Astrocyte of the hippocampus (primary cell): Measurements from ENCODE around the gene ADGRL3.
"Not testable (repeated sequence)": the region's sequence is repeated elsewhere in the genome, so short reads cannot be mapped to it uniquely, and the experiment has no call there.

Source experiments
- DNase-seq: peaks from one replicate; pipeline ENCODE4 v3.0.0; 2011; ENCODE audit warnings: low read depth, low spot score

ADGRL3 gene

GRCh38 chr4:61493041-61493440, 292.9 kb downstream of the ADGRL3 start:
- DNase-seq, result no peak

GRCh38 chr4:61493470-61493869, 293.3 kb downstream of the ADGRL3 start:
- DNase-seq, result no peak

- DNase-seq, result peak; percentile 20
Measured at GRCh38 chr4:61500883-61501282, 300.8 kb downstream of the ADGRL3 start.

DNA sequence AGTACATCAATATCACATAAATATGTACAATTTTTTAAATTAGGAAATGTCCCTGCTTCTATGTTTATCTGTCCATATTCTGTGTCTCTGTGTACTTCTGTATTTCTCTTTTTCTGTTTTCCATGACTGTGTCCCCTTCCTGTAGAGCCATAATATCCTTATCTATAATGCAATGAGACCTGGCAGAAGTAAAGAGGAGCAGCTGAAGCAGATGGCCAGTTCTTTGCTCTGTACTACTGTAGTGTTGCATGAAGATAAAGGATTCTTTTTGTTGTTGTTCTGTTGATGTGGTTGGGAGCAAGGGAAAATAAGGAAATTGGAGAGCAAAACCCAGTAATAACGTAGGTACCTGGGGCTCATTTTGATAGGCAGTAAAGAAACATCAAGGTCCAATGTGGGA, 301.7 kb downstream of the ADGRL3 start:
- no peak for DNase-seq

- peak; percentile 18 for DNase-seq
Measured at GRCh38 chr4:61505773-61506685, 305.9 kb downstream of the ADGRL3 start.

GRCh38 chr4:61507091-61507490, 307.0 kb downstream of the ADGRL3 start:
- peak; percentile 18 for DNase-seq

DNA sequence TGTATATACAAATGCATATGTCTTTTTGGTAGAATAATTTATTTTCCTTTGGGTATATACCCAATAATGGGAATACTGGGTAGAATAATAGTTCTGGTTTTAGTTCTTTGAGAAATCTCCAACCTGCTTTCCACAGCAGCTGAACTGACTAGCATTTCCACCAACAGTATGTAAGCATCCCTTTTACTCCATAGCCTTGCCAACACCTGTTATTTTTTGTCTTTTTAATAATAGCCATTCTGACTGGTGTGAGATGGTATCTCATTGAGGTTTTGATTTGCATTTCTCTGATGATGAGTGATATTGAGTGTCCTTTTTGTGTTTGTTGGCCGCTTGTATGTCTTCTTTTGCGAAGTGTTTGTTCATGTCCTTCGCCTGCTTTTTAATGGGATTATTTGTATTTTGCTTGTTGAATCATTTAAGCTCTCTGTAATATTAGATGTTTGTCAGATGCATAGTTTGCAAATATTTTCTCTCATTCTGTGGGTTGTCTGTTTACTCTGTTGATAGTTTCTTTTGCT, 309.7 kb downstream of the ADGRL3 start:
- not testable (repeated sequence) for DNase-seq

GRCh38 chr4:61511716-61512488, 311.8 kb downstream of the ADGRL3 start:
- peak; percentile 58 for DNase-seq

DNA sequence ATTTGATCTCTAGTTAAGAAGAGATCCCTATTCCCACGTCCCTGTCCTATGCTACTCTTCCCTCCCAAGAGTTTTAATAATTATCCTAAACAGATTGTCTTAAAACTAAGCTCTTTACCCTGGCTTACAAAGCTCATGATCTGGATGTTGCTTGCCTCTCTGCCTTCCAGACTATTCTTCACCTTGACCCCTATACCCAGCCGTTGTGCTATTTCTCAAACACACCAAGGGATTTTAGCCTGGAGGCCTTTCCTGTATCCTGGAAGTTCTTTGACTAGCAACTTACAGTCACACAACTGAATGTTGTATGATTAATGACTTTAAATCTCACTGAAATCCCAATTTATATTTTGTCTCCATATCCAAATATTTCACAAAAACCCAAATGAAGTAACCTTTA, 314.9 kb downstream of the ADGRL3 start:
- DNase-seq, result no peak

DNA sequence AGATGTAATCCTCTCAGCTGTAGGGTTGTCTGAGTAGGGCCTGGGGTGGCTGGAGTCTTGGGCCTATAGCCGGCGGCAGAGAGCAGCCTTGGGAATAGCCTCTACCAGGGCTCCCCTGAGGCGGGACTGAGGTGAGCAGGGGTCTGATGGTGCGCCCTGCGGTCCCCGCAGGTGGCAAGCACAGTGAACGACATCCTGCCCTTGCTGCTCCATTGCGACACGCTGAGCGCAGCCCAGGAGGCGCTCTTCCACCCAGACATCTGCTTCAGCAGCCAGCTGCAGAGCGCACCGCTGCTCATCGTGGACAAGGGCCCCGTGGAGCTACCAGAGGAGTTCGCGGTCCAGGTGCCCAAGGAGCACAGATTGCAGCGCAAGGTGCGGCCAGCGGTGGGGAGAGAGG, 317.0 kb downstream of the ADGRL3 start:
- no peak for DNase-seq

DNA sequence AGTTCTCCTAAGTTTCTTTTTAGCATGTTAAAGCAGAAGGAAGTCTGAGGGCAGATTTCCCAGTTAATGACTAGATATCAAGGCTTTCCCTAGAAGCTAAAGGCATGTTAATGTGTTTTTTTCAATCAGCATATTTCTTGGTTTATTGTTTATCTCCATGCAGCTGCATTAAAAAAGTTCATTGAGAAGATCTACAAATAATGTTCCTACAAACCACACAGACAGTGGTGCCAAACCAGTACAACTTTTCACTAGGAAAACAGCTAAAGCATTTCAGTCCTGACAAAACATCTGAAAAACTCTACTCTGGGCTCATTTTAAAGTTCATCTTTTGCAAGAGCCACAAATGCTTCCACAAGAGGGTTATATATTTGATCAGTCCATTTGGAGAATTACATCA, 320.0 kb downstream of the ADGRL3 start:
- DNase-seq, result peak; percentile 46

DNA sequence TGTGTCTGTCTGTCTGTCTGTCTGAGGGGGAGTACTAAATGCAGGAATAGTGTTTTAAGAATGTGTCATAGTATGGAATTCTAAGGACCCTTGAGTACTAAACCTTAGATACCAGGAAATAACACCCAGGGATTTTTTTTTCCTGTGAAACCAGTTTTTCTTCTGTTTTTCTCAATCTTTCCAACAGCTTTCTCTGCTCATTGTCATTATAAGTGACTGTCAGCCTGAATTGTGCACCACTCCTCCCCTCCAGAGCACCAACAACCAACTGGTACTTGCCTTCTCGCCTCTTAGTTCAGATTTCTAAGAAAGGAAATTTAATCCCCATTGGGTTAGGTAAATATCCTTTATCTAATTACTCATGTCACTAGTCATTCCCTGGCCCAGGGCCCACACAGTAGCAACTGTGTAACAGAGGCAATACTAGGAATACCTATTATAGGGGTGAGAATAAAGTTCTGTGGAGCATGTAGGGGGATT, 320.6 kb downstream of the ADGRL3 start:
- peak; percentile 82 for DNase-seq

GRCh38 chr4:61521451-61521850, 321.3 kb downstream of the ADGRL3 start:
- no peak for DNase-seq

DNA sequence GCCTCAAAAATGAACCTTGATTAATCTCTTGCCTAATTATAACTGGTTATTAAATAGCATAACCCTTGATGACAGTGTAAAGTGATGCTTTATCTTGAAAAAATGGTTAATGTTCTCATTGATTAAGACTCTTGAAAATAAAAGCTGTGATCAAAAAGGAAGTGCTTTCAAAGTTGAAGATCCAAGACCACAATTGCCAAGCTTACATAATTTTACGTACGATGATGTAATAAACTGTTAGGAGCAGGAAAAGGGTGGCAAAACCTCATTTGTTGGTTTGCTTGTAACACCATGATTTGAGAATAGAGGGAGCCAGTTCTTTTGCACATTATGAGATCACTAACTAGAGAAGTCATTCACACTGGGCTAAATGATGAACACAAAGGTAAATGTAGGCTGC, 322.2 kb downstream of the ADGRL3 start:
- no peak for DNase-seq

GRCh38 chr4:61527888-61528287, 327.8 kb downstream of the ADGRL3 start:
- DNase-seq, result peak; percentile 14

DNA sequence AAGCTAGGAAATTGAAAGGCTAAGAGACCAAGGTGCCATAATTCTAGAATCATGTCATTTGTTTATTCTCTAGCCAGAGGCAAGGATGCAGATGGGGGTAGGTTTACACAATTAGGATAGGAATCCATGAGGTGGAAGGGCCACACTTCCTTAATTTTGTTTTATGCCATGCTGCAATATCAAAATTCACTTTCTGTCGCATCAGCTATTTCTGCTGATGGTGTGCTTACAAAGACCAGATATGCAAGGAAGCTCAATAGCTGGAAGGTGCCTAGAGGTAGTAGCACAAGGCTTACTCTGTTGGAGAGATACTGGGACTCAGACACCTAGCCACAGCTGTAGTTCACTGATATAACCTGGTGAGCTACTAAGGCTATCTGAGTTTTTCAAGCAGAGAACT, 328.5 kb downstream of the ADGRL3 start:
- no peak for DNase-seq

GRCh38 chr4:61531188-61531587, 331.1 kb downstream of the ADGRL3 start:
- no peak for DNase-seq

- DNase-seq, result no peak
Measured at GRCh38 chr4:61532336-61533000, 332.3 kb downstream of the ADGRL3 start.

DNA sequence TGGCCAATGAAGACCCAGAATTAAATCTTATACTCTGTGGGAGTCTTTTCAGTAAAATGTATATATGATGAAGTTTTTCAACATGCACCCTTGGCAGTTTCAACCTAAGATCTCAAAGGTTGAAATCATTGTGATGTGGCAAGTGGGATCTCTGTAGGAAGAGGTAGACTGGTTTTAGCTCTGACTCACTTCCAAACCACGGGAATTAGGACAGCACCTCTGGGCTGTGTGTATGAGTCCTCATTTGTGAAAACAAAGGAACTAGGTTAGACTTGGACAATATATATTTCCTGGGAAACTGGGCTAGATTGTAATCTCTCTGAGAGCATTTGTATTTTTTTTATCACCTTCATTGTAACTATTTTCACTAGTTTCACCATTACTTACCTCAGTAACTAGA, 333.0 kb downstream of the ADGRL3 start:
- peak; percentile 23 for DNase-seq

GRCh38 chr4:61540944-61541343, 340.8 kb downstream of the ADGRL3 start:
- DNase-seq, result no peak

- DNase-seq, result no peak
Measured at GRCh38 chr4:61541459-61541858, 341.3 kb downstream of the ADGRL3 start.

DNA sequence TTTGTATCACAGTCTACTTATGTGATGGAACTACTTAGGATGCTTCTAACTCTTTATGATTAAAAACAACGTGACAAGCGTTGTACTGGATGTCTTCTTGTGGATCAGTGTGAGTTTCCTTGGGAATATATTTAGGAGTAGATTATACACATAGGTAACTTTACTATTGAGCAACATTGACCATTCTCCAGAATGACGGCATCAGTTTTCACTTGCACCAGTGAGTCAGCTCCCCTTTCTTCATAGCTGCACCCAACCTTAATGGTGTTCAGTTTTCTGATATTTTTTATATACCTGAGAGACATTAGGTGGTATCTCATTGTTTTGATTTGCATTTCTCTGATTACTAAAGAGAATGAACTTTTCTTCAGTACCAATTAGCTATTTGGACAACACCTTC, 343.9 kb downstream of the ADGRL3 start:
- no peak for DNase-seq
